RCC 7860 (cell line): ENCODE results near the gene IQSEC3.

Experiments
- DNase-seq: peaks from one replicate; pipeline ENCODE4 v3.0.0-alpha.2; 2015; ENCODE audit warnings: low spot score
- FAIRE-seq: peaks from 2 replicates; lab custom pipeline; 2012; peaks lifted over from hg19 to GRCh38; lab: Jason Lieb, UNC

Gene IQSEC3

GRCh38 chr12:227286-227915 lies 160.8 kb downstream of the IQSEC3 start:
- FAIRE-seq, result no peak

More at GRCh38 chr12:227286-227915, 160.8 kb downstream of the IQSEC3 start:
- DNase-seq, result no peak
